Limb (tissue), 2 donors: Measurements from ENCODE around the gene CEP131.

ENCODE experiments used
- DNase-seq, 2 donors: peaks; one replicate each; pipeline ENCODE4 v3.0.0-alpha.2; 2016; ENCODE audit errors: extremely low spot score in 2 of 2

Gene CEP131

DNA sequence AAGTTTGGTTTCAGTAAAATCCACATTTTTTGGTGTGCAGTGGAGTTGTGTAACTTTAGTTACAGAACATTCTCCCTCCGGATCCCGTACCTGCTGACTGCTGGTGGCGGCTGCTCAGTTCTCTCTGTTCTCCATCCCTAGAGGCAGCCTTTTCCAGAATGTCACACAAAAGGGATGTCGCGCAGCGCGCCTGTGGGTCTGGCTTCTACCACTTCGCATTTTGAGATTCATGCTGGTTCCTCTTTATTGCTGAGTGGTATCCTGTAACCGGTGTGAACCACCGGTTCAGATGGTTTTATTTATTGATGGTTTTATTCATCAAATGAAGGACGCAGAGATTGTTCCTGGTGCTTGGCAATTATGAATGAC is 981 bp upstream of the CEP131 start:
- DNase-seq = no peak

DNA sequence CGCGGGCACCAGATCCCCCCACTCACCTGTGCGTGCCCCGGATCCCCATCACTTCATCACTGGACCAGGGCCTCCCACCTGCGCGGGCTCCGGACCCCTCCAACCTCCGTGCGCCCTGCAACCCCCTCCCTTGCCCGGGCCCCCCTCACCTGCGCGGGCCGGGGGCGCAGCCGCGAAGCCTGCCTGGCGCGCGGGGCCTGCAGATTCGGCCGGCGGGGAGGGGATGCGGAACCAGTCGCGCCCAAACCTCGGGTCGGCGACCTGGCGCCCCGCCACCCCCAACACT is 202 bp downstream of the CEP131 start:
- no peak for DNase-seq

DNA sequence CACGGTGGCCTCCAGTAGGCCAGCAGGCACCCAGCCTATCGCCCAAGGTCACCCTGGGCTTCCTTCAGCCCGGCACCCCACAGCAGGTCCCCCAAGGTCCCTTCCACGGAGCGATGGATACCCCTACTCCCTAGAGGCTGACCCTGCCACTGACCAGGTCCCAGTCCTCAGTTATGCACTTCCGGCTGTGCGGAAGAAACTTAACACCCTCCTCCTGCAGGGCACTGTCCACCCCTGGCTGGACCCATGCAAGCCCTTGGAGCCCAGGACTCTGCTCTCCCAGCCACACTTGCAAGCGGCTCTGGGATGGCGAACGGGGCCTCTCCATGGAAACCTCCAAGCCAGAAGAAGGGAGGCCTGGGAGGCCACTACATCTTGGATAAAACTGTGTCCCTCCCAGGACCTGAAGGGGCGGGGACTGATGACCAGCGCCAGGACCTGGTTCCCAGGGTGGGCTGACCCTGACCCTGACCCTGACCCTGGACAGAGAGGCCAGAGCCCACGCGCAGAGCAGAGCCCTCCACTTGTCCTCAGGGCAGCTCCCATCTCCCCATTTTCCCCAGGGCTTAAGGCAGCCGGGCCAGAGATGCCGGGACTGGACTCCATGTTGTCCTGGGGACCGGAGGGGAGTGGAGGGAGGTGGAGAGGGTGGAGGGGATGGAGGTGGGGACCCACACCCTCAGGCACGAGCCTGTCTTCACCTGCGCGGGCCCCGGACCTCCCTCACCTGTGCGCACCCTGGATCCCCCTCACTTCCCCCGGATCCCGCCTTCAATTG is 734 bp downstream of the CEP131 start:
- no peak for DNase-seq

DNA sequence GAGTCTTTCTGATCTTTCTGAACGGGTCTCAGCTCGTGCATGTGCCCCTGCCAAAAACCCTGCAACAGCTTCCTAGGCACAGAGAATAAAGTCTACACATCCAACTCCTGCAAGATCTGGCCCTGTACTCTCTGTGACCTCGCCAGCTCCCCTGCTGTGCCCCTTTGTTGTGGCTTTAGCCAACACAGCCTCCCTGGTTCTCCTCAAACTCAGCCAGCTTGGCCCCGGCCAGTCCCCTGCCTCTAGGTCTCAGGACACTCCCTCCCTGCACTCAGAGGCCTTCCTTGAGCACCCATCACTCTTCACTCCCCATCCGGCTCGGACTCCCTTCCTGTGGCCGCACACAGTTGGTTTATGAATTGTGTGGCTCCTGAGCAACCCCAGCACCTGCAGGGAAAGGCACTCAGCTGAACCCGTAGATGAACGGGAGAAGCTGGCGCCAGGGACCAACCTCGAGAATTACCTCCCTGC is 1.4 kb downstream of the CEP131 start:
- DNase-seq = no peak

DNA sequence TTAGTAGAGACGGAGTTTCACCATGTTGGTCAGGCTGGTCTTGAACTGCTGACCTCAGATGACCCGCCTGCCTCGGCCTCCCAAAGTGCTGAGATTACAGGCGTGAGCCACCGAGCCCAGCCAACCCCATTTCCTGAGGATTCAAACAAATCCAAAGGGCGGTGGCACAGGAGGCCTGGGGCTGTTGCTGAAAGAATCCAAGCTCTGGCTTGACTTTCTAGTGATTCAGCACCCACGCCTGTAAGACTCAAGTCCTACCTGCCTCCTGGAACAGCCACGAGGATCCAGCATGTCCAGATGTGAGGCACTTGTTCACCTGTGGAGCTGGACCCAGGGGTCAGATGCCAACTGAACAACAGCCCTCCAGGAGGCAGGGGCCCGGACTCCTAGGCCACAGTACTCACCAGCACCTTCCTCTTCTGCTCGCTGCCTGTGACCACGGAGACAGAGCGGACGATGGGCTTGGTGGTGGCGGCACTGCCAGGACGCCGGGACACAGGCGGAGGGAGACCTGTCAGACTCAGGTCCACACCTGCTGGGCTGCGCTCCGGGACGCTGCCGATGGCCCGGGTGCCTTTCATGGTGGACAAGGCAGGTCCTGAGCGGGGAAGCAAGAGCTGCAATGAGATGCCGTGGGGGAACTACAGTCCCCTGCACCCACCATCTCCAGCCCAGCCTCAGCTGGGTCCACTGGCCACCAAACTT is 3.1 kb downstream of the CEP131 start:
- DNase-seq = no peak

DNA sequence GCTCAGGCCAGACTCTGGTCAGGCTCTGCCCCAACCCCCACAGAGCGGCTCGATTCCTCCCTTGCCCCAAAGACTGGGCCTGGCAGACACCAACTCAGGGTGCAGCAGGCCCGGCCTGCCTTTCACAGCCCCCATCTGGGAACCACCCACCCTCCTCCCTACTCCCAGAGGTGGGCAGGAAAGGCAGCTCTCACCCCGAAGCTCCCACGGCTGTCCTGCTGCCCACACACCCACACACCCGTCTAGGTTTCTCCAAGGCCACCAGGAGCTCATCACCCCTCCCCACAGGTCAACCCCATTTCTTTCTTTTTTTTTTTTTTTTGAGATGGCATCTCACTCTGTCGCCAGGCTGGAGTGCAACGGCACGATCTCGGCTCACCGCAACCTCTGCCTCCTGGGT is 3.8 kb downstream of the CEP131 start:
- DNase-seq = no peak

DNA sequence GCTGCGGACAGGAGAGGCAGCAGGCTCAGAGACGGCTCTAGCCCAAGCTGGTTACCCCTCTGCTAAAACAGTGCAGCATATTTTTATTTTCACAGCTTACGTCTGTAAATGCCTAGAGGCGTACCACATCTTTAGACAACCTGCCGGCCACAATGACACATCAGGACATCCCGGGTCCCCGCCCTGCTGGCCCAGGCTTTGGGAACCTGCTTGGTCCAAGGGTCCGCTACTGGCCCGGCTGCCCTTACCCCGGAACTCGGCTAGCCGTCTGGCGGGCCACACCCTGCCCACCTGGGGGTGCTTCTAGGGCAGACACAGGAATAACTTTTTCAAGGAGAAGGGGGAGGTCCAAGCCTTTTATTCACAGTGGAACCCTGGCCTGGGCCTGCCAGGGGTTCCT is 4.3 kb downstream of the CEP131 start:
- DNase-seq = no peak

DNA sequence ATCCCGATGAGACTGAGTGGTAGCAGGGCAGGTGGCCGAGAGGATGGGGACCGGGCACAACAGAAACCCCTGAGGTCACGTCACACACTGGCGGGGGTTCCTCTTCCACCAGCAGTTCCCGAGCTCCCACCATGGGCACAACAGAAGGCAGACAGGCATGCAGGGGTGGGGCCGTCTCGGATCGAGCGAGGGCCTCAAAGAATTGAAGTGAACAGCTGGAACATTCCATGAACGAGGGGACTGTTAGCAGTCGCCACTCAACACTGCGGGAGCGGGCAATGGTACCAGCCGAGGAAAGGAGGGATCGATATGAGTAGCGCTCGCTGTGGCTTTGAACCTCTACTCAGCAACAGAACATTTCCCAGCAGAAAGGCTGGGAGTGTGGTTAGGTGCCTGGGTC is 5.3 kb downstream of the CEP131 start:
- peak in 1 of 2 donors; percentile 44 for DNase-seq

DNA sequence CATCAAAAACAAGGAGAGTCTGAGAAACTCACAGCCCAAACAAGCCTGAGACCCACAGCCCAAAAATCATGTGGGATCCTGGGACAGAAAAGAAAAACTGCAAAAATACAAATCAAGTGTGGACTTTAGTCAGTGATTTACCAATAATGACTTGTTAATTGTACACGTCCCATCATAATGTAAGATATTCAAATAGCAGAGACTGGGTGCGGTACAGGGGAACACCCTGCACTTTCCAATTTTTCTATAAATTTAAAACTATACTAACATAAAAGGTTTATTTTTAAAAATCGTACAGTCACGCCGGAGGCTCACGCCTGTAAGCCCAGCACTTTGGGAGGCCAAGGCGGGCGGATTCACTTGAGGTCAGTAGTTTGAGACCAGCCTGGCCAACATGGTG is 8.8 kb downstream of the CEP131 start:
- DNase-seq = no peak

DNA sequence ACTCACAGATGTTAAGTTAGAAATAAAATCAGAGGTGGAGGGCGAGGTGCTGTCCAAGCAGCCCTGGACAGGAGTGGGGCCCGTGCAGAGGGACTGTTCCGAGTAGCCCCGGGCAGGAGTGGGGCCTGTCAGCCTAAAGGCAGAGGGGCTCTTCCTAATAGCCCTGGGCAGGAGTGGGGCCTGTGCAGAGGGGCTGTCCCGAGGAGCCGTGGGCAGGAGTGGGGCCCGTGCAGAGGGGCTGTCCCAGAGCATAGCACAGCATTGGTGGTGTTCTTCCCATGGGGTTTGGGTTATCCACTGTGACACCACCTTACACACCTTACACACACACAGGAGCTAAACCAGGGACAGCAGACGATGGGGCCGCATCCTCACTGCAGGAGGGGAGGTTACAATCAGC is 10.4 kb downstream of the CEP131 start:
- no peak for DNase-seq

DNA sequence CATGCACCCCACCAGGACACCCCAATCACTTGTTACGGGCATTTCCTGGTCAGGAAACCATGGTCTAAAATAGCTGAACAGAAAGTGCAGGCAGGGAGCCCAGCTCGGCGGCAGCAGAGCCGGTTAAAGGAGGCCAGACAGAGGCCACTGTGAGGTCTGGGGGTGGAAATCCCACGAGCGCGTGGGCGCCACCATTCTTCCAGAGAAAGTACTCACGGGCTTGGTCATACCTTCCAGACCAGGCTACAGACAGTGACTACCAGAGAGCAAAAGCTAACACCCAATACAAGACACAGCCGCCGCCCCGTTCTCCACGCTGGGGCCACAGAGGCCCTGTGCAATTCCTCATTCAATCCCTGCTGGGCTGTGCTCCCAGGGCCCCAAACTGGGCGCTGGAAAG is 11.9 kb downstream of the CEP131 start:
- no peak for DNase-seq

DNA sequence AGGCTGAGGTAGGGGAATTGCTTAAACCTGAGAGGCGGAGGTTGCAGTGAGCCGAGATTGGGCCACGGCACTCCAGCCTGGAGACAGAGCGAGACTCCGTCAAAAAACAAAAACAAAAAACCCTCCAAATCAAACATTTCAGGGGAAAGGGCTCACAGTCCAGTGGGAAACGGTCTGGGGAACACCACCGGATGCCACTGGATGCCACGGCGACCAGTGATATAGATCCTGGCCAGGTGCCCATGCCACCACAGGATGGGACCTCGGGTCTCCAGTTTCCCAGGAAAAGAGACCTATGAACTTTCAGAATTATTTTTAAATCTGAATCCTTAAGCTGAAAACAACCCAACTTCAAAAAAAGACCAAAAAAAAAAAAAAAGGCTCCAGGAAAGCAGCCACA is 12.3 kb downstream of the CEP131 start:
- no peak for DNase-seq

DNA sequence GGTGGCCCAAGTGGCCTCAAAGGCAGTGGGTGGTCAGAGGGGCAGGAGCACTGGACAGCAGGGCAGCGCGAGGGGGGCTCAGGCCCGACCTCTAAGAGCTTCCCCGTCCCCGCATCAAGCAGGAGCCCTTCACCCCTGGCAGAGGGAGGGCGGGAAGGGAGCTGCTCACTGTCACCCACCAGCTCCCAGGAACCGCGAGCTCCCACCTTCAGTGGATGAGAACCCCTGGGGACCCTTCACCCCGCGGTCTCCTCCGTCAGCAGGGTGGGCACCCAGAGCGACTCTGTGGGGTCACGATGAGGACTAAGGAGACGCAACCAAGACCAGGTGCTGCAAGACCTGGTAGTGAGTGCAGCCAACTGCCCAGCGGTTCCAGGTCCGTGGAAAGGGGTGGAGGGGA is 13.6 kb downstream of the CEP131 start:
- no peak for DNase-seq

DNA sequence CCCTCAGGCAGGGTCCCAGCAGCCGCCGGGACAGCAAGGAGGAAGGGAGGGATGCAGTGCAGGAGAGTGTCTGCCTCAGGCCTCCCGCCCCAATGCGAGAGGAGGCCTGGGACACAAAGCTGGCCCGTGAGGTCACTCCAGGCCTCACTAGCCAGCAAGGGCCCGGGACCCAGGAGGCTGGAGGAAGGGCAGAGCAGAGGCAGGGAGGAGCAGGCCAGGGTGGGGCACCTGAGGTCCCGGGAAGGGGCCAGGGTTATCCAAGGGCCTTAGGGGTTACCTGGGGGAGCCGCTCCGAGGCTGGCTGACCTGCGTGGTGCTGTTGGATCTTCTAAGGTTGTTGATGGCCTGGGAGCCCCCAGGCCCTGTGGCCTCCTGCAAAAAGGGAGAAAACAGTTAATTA is 14.1 kb downstream of the CEP131 start:
- DNase-seq = no peak

DNA sequence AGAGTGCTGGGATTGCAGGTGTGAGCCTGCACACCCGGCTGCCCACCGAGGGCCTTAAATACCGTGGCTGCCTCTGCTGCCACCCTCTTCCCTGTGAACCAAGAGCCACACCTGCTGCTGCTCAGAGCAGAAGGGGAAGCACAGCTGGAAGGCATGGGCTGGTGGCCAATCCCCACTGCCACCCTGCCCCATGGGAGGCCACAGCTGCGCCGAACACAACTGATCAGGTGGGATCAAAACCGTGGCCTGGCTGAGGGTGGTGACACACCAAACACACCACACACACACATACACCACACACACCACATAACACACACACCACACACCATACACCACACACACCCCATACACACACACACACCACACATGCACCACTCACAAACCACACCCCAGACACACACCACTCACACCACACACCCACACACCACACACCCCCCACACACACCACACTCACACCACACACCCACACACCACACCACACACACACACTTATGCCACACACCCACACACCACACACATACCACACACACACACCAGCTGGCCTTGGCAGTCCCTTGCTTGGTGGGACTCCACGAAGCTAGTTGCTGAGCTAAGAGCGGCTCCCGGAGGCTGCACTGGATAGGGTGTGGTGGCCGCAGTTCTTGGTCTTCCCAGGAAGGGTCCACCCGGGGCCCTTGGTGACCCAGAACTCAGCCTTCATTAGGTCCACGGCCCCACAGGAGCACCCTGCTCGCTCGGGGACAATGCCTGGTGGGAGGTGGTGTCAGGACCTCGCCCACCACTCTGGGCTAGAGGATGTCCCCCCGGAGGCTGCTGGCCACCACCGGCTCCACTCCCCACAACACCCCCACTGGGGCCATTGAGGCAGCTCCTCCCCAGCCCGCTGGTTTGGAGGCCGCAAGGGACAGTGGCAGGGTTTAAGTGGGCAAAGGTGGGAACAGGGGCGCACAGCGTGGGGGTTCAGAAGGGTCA is 14.9 kb downstream of the CEP131 start:
- DNase-seq = no peak

DNA sequence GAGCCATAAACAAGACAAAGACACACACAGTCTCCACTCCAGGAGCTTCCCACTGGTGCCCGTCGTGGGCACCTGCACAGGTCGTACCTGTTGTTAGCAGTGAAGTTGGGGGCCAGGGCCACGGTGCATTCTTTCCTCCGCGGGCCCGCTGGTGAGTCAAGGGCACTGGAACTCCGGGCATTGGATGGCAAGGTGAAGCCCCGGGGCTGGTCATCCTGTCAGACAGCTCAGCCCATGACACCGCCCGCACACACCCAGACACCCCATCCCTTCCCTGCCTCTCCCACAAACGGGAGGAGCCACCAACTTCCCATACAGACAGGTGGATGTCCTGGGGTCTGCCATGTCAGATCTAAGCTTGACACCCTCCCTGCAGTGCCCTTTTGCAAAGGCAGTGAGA is 16.1 kb downstream of the CEP131 start:
- no peak for DNase-seq

DNA sequence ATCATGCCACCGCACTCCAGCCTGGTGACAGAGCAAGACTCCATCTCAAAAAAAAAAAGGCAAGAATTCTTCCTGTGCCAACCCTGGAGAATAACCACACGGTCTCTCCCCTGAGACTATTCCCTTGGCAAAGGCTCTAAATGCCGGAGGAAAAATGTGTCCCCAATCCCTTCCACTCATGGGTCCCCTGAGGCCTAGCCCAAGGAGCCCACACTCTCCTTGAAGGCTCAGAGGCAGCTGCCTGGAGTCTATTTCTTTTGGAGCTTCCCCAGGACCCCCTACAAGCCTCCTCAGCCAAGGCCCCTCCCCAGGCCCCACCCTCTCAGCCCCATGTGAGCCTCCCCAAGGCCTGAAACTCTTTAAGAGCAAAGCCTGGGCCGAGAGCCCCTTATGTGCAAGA is 16.6 kb downstream of the CEP131 start:
- no peak for DNase-seq

DNA sequence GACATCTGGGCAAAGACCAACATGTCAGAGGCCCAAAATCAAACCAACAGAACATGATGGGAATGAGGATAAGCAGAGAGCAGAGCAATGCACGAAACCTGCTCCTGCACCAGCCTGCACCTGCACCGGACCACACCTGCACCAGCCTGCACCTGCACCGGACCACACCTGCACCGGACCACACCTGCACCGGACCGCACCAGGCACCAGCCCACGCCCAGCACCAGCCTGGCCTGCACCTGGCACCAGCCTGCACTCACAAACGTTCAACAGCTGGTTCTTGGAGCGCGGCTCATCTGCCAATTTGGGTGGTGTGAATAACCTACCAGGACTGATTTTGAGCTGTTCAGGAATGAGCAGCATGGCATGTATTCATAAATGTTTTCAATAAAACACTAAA is 18.2 kb downstream of the CEP131 start:
- no peak for DNase-seq

DNA sequence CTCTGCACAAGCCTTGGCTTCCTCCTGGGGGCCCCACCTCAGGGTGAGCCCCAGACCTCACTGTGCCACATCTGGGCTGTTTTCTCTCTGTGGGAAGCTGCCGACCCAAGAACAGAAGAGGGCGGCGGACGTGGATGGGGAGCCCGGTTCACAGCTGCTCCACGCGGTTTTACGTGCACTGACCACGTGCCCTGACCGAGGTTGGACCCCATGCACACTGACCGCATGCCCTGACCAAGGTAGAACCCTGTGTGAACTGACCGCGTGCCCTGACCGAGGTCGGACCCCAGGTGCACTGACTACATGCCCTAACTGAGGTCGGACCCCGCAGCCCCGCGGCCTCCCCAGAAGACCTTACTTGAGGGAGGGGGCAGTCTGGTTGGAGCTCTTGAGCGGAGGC is 19.6 kb downstream of the CEP131 start:
- no peak for DNase-seq

DNA sequence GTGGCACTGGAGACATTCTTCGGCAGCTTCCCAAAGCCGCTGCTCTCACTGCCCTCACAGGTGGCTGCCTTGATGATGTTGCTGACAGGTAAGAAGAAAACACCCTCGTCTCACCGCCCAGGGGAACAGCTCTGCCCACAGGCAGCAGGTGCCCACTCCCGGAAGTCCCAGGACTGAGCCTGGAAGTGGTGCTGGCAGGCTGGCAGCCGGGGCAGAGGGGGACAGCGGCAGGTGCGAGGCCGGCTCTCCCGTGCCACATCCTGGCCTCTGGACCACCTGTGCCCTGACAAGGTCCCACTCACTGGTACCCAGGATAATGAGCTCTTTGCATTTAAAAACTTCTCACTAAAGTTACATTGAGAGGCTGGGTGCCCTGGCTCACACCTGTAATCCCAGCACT is 20.4 kb downstream of the CEP131 start:
- no peak for DNase-seq

DNA sequence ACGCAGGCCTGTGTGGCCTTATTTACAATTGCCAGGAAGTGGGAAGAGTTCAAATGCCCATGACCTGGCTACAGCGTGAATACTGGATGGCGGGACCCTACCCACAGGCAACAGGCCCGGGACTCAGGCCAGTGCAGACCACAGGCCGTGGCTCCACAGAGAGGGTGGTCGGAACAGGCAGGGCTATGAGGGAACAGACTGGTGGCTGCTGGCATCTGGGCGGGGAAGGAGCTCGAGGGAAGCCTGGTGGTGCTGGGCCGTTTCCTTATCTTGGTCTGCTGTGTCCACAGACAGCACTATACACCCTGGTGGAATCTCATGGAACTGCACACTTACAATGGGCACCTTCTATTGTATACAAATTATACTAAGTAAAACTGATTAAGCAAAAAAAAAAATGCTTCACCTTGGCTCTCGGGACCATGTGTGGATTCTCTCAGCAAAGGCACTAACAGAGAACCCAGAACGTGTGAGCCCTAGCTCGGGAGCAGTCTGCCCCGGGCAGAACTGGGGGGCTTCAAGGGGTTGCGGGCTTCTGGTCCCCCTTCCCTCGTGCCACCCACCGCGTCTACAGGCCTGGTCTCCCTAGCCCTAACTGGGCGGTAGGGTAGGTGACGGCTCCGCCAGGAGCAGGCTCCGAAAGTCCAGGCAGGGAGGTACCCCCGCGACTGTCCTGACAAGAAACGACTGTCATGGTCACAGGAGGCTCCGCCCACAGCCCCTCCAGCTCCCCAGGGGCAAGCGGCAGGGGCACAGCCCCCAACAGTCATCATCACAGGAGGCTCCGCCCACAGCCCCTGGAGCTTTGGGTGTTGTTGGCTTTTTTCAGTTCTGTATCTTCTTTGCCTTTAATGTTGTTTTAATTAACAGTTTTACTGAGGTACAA is 21.8 kb downstream of the CEP131 start:
- DNase-seq = peak in 1 of 2 donors; percentile 48
